NOMO-1 (cell line): Measurements from ENCODE around the gene TRPM5.

Source experiments
- DNase-seq, 2 experiments: peaks; one replicate each; lab custom pipeline; 2025; ENCODE audit not compliant: unreplicated experiment in 2 of 2; lab: John Stamatoyannopoulos, UW

Gene TRPM5

GRCh38 chr11:2408671-2409070 is 35.6 kb downstream of the TRPM5 start:
- DNase-seq = no peak

DNA sequence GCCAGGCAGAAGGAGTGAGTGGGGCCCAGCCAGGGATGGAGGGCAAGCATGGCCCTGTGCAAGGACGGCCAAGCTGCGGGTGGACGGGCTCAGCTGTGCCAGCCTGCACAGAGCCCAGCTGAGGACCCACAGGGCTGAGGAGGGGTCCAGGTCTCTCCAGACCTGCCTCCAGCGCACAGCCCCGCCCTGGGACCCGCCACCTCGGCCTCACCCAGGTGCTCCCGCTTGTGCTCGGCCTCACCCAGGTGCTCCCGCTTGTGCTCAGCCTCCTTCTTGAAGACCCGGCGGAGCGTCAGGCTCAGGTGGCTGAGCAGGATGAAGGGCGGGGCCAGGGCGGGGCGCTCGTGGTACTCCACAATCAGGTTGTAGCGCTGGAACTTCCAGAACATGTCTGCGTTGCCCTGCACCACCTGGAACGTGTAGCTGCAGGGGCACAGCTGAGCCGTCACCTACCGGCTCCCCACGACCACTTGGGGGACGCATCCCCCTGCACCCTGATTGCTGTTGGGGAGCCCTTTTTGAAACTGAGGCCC is 37.4 kb downstream of the TRPM5 start:
- DNase-seq = no peak

DNA sequence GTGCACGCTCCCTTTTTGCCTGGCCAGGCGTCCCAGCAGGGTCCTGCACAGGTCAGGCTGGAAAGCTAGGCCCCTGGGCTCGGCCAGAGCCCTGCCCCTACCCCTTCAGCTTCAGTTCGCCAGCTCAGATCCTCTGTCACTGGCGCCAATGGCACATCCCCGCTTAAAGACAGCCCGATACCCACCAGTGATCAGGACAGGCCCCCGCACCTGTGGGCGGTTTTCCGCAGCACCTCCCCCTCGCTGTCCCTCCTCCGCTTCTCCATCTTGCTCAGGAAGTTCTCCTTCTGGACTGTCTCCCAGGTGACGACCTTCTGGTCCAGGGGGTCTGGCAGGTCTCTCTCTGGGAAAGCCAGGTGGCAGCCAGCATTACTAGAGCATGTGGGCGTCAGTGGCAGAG is 37.9 kb downstream of the TRPM5 start:
- no peak for DNase-seq

DNA sequence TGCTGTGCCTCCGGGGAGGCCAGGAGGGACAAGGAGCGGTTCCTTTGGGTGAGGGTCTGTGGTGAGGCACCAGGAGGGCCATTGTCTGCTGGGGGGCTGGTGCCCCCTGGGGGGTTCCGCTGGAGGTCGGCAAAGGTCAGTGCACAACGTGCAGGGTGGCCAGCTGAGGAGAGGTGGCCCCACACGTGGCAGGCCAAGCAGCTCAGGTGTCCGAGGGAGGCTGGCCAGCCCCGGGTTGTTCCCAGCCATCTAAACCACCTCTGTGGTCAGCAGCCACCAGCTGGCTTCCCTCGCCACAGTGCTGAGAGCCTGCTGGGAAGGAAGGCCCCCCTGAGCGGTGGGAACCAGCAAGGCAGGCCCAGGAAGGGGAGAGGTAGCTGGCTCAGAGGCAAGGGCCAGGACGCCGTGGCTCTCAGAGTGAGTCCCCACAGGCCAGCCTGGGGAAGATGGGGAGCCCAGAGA is 39.5 kb downstream of the TRPM5 start:
- no peak for DNase-seq

- no peak for DNase-seq
These were observed 41.2 kb downstream of the TRPM5 start for GRCh38 chr11:2402890-2403645.

- no peak for DNase-seq
These were observed 42.2 kb downstream of the TRPM5 start for GRCh38 chr11:2402106-2402505.

DNA sequence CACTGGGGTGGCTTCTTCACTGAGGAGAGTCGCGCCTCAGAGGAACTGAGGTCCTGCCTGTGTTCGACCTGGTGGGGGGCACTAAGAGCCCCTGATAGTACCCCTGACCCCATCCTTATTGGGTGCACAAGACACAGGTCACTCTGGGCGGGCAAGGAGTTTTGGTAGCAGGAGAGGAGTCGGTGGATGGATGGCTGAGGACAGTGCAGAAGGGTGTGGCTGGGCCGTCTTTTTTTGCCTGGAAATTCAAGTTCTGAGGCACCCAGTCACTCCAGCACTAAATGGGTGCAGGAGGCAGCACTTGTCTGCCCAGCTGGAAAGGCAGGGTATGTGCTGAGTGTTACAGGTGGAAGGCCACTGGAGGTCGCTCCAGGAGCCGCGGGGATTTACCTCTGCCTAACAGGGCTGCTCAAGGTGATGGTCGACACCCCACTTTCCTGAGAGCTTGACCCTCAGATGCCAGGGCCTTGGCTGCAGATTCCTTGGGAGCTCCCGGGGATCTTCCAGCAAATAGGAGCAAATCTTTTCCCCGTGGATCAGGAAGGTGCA is 42.8 kb downstream of the TRPM5 start:
- no peak for DNase-seq

GRCh38 chr11:2400762-2401435 is 43.4 kb downstream of the TRPM5 start:
- DNase-seq = no peak

- peak; percentile 99 to 100 for DNase-seq
These were observed 44.1 kb downstream of the TRPM5 start, which contains the start of gene TSSC4 for GRCh38 chr11:2400069-2400761. TSS of gene TSSC4 (plus strand) at chr11:2400750. CDS start at chr11:2402634, 1,884 bp downstream.

- DNase-seq = no peak
These were observed 44.7 kb downstream of the TRPM5 start for GRCh38 chr11:2399488-2400068.

GRCh38 chr11:2398664-2399355 is 45.5 kb downstream of the TRPM5 start:
- DNase-seq = no peak

DNA sequence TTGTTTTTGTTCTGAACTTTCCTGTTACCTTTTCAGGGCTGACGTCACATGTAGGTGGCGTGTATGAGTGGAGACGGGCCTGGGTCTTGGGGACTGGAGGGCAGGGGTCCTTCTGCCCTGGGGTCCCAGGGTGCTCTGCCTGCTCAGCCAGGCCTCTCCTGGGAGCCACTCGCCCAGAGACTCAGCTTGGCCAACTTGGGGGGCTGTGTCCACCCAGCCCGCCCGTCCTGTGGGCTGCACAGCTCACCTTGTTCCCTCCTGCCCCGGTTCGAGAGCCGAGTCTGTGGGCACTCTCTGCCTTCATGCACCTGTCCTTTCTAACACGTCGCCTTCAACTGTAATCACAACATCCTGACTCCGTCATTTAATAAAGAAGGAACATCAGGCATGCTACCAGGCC is 47.3 kb downstream of the TRPM5 start:
- DNase-seq = no peak

DNA sequence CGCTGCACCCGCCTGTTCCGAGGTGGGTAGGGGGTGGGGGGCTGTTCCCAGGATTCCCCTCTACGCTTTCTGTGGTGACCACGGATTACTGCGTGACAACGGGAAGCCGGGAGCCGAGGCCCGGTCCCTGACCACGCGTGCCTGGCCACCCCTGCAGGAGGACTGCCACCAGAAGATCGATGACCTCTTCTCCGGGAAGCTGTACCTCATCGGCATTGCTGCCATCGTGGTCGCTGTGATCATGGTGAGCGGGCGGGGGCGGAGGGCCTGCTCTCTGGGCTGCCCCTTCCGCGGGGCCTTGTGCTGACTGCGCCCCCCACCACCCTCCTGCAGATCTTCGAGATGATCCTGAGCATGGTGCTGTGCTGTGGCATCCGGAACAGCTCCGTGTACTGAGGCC is 47.8 kb downstream of the TRPM5 start:
- no peak for DNase-seq

GRCh38 chr11:2395856-2396255 is 48.5 kb downstream of the TRPM5 start:
- DNase-seq = no peak

GRCh38 chr11:2395211-2395730 is 49.0 kb downstream of the TRPM5 start:
- DNase-seq = no peak

GRCh38 chr11:2394818-2395105 is 49.6 kb downstream of the TRPM5 start:
- DNase-seq = no peak
